Activated CD8-positive, alpha-beta memory T cell treated with anti-CD3 and anti-CD28 coated beads, Interleukin-2, amount 10 ng/mL, durations not matched to agents 7 days and 5 days (primary cell): ENCODE results near the gene ZSCAN12. TPM values are rescaled to one million over a fixed set of nuclear protein-coding genes. Genes with fewer than 3 reads are reported as not detected.
A peak's percentile ranks its signal among the peaks of the same experiment; 100 is the strongest.

Experiments
- ATAC-seq: fragments of 150-1000 bp; cut with Tn5 transposase; one replicate; pipeline ENCODE4 v1.10.0; 2021; ENCODE audit warnings: moderate library complexity
- CTCF ChIA-PET: fragments of 350-600 bp; sonication (Branson Sonifier 250); formaldehyde crosslinking; loops from one replicate; lab custom pipeline; 2021; ENCODE audit warnings: antibody characterized with exemption; lab: Charles Lee
- DNase-seq: peaks from one replicate; pipeline ENCODE4 v3.0.0-alpha.2; 2020
- H3K27ac Mint-ChIP-seq: one replicate; pipeline ENCODE4 v1.8.0; 2021; ENCODE audit warnings: mild to moderate bottlenecking, mixed read lengths
- H3K27me3 Mint-ChIP-seq: one replicate; pipeline ENCODE4 v1.8.0; 2021; ENCODE audit warnings: mixed read lengths
- H3K36me3 Mint-ChIP-seq: one replicate; pipeline ENCODE4 v1.8.0; 2021; ENCODE audit warnings: mild to moderate bottlenecking, mixed read lengths
- H3K4me1 Mint-ChIP-seq: one replicate; pipeline ENCODE4 v1.8.0; 2021; ENCODE audit warnings: mixed read lengths
- H3K4me3 Mint-ChIP-seq: one replicate; pipeline ENCODE4 v1.8.0; 2021; ENCODE audit warnings: mild to moderate bottlenecking, moderate library complexity, mixed read lengths
- H3K9me3 Mint-ChIP-seq: one replicate; pipeline ENCODE4 v1.8.0; 2022; ENCODE audit warnings: low read depth, mixed read lengths
- total RNA-seq, 2 experiments: library from RNA; stranded (reverse); gene quantifications; one replicate each; pipeline ENCODE4 v1.2.3, GENCODE V29; 2021

Gene ZSCAN12
- total RNA-seq, 2 experiments from 2014 or later: 7.1 to 7.9 TPM

DNA sequence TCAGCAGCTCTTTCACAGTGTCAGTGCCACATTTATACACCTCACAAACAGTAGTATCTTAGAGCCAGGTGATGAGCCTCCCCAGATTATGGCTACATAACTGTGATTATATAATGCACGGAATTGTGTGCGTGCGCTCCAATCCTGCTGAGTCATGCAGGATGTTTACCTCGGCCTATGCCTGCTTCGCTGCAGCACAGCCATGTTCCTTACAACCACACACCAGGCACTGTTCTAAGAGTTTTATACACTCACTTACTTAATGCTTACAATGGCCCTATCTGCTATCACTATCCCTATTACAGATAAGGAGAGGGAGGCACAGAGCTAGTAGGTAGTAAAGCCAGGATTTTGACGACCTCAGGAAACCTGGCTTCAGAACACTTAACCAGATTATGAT is 42.5 kb downstream of the ZSCAN12 start:
- no peaks in the 10 kb centered on the region for H3K27me3 Mint-ChIP-seq
- CTCF ChIA-PET: interaction anchor here (0.9 to 3.7 kb wide), 3 partner anchors 8 to 232 kb away, joined by 3 to 18 read pairs (median 6); partner anchors contain the start of genes ZSCAN16 and ZSCAN31

DNA sequence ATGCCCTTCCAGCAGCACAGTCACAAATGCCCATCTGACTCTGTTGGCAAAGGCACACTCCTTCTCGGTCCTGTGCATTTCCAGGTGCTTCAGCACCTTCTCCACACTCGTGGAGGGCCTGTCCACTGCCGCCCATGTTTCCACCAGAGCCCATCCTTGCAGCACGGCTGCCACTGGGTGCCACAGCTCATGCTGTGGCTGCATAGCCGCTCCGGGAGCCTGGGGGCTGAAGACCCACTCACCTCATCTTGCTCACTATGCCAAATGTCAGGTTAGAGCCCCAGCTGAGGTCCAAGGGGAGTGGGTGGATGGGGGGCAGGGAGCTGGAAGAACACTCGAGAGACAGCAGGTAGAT is 42.9 kb downstream of the ZSCAN12 start:
- no peak overlapping the region for H3K27ac Mint-ChIP-seq
- ATAC-seq (no peak), DNase-seq (no peak)
- no peaks in the 10 kb centered on the region for H3K27me3 Mint-ChIP-seq
- CTCF ChIA-PET: interaction anchor here (0.6 to 3.7 kb wide), 28 partner anchors 8 to 462 kb away, joined by 3 to 18 read pairs (median 5); partner anchors contain the start of genes PGBD1, ZKSCAN8, ZSCAN16 and ZSCAN26
- H3K4me3 Mint-ChIP-seq: no peak overlapping the region
- no peaks in the 10 kb centered on the region for H3K9me3 Mint-ChIP-seq
- peaks cover 6% of the 10 kb centered on the region for H3K36me3 Mint-ChIP-seq
- peaks cover 18% of the 10 kb centered on the region for H3K4me1 Mint-ChIP-seq

More for the DNA sequence above, 42.5 kb downstream of the ZSCAN12 start:
- Mint-ChIP-seq H3K9me3 (no peaks in the 10 kb centered on the region), H3K36me3 (peaks cover 4% of the 10 kb centered on the region), H3K4me1 (peaks cover 15% of the 10 kb centered on the region), H3K27ac (no peak overlapping the region), H3K4me3 (no peak overlapping the region)
- DNase-seq (no peak), ATAC-seq (no peak)

DNA sequence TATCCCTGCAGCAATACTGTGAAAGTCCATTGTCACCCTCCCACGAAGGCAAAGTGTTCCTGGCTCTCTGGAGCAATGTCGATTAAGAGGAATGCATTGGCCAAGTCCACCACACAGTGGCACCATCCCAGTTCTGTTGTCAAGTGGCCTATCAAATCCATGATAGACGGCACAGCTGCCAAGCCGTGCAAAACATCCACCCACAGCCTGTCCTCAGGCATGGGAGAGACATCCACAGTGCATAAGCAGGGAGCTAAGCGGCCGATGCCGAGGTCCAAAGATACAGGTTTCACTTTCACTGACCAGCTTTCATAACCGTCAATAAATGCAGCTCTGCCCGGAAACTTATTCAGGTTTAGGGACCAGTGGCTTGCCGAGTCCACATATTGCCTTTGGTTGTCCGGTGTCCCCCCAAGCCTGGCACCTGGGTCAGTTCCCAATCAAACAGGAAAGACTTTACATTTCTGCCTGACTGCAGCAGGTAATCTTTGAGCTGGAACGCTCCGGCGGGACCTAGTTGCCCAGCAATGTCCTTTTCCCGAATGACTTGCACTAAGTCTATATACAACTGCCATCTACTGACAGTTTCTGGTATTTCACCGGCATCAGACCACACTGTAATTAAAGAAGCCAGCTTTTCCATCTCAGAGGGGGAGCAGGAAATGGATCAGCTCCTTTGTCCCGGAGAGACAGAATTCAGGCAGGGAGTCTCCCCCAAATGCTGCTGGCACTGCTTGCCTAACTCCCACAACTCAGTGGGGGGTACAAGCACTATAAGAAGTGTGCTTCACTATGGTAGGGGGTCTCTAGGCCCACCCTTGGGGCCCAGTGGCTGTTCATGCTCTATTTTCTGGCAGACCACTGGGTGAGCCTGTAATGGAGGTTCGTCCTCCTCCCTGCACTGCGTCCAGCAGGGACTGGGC is 43.5 kb downstream of the ZSCAN12 start:
- Mint-ChIP-seq H3K36me3 (peaks cover 6% of the 10 kb centered on the region), H3K4me3 (peak overlapping the region; percentile 85), H3K9me3 (no peaks in the 10 kb centered on the region), H3K27me3 (no peaks in the 10 kb centered on the region), H3K4me1 (peaks cover 23% of the 10 kb centered on the region), H3K27ac (peak overlapping the region; percentile 85)
- CTCF ChIA-PET: interaction anchor here (0.6 to 3.7 kb wide), 40 partner anchors 8 to 1209 kb away, joined by 3 to 18 read pairs (median 4); partner anchors contain the start of genes PGBD1, ZKSCAN4, ZKSCAN8 and ZSCAN16
- ATAC-seq (peak; percentile 86), DNase-seq (peak; percentile 77)

DNA sequence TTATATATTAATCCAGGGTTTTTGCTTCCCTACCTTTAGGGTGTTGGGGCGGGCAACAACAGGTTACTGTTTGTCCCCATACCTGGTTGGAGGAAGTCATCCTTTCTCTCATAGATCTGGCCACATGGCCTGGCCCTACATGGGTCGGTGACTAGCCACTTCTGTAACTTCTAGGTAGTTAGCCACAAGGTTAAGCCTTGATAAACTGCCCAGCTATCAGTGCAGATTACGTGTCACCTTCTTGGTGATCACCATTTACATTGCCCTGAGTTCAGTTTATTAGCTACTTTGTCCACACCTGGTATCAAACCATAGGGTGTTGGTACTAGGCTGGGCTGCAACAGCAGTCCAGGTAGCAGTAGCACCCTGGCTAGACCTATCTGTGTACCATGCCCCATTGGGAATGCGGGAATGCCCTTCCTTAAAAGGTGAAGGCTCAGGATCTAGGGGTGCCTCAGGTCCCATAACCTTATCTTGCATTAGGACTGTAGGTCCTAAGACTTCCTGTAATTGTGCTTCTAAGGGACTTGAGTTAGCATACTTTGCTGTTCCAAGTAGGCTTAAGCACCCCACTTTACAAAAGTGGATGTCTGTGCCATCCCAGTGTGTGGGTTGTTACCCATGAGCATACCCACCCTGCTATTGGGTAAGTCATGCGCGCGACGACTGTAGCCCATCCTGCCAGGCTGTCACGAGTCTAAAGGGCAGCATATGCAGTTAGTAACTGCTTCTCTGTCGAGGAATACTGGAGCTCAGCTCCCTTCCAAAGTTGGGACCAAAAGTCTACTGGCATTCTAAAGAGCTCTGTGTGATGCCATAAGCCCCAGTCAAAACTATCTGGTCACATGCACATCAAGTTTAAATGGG is 44.6 kb downstream of the ZSCAN12 start:
- CTCF ChIA-PET: interaction anchor here (0.9 to 3.7 kb wide), 17 partner anchors 9 to 251 kb away, joined by 3 to 18 read pairs (median 6); partner anchors contain the start of genes ZKSCAN4, ZKSCAN8, ZSCAN16 and ZSCAN26
- H3K4me1 Mint-ChIP-seq: peaks cover 33% of the 10 kb centered on the region
- H3K27me3 Mint-ChIP-seq: no peaks in the 10 kb centered on the region
- H3K27ac Mint-ChIP-seq: no peak overlapping the region
- H3K4me3 Mint-ChIP-seq: peak overlapping the region; percentile 85
- ATAC-seq: no peak
- peaks cover 6% of the 10 kb centered on the region for H3K36me3 Mint-ChIP-seq
- no peak for DNase-seq
- H3K9me3 Mint-ChIP-seq: no peaks in the 10 kb centered on the region

DNA sequence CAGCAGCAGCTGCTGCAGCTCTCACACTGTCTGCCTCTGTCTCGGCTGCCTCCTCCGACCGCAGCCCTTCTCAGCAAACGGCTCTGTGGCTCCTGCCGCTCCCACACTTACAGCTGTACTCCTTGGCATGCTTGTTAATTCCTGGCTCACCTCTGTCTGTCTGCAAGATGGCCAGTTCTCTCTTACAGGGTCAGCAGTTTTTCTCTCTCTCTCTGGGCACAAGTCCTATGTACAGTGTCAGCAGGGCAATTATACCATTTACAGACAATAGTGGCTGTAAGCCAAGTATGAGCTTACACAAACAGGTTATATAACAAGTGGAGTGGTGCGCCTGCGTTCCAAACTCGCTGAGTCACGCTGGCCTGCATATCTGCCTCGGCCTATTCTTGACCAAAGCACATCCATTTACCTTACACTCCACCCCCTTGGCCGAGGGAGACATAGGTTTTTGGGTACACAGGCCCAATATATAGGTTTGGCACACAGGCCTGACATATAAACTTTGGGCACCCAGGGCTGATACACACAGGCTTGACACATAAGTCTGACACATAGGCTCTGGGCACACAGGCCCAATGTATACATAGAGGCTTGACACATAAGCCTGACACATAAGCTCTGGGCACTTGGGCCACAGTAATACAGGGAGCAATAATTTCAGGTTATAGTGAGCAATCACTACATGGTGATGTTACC is 45.4 kb downstream of the ZSCAN12 start:
- CTCF ChIA-PET: interaction anchor here (0.6 to 3.7 kb wide), 3 partner anchors 10 to 111 kb away, joined by 3 to 18 read pairs (median 3); partner anchors contain the start of gene ZSCAN31
- Mint-ChIP-seq H3K27ac (no peak overlapping the region), H3K27me3 (no peaks in the 10 kb centered on the region), H3K9me3 (no peaks in the 10 kb centered on the region), H3K4me1 (peaks cover 39% of the 10 kb centered on the region), H3K36me3 (peaks cover 6% of the 10 kb centered on the region), H3K4me3 (no peak overlapping the region)
- no peak for DNase-seq
- ATAC-seq: no peak

DNA sequence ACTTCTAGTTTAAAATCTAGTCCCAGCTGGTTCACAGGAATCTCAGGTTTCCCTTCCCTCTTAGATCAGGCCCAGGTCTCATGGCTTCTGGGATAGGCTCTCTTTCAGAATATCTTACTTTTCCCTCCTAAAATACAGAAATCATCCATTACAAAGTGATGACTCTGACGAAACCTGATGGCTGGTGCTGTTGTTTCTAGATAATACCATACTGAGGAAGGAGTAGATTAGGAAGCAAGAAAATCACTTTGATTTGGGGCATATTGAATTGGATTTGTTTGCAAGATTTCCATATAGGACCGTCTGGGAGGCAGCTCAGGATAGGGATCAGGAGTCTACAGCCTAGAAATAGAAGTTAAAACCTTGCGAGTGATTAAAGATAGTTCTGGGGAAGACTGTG is 46.2 kb downstream of the ZSCAN12 start:
- Mint-ChIP-seq H3K36me3 (peaks cover 6% of the 10 kb centered on the region), H3K4me3 (no peak overlapping the region), H3K27ac (no peak overlapping the region), H3K9me3 (no peaks in the 10 kb centered on the region), H3K4me1 (peaks cover 39% of the 10 kb centered on the region), H3K27me3 (no peaks in the 10 kb centered on the region)
- DNase-seq (no peak), ATAC-seq (no peak)
- CTCF ChIA-PET: interaction anchor here (0.6 to 1.3 kb wide), 2 partner anchors 10 to 111 kb away, joined by 3 read pairs; no protein-coding TSS in a partner anchor

DNA sequence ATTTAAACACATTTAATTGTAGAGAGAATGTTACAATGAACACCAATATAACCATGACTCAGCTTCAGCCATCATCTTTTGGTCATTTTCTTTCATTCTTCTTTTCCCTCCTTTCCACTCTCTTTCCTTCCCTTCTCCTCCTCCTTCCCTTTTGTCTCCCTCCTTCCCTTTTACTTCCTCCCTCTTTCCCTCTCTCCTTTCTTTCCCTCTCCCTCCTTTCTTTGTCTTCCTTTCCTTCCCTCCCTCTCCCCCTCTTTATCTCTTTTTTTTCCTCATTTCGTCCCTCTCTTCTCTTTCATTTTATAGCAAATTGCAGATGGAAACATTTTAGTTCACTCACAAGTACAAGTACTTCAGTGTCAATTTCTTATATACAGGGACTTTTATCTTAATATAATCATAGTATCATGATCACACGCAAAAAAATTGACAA is 48.0 kb downstream of the ZSCAN12 start:
- H3K27me3 Mint-ChIP-seq: peaks cover 13% of the 10 kb centered on the region
- CTCF ChIA-PET: no interaction called here
- H3K4me1 Mint-ChIP-seq: peaks cover 37% of the 10 kb centered on the region
- ATAC-seq (no peak), DNase-seq (no peak)
- H3K4me3 Mint-ChIP-seq: no peak overlapping the region
- H3K36me3 Mint-ChIP-seq: peaks cover 6% of the 10 kb centered on the region
- H3K9me3 Mint-ChIP-seq: no peaks in the 10 kb centered on the region
- no peak overlapping the region for H3K27ac Mint-ChIP-seq

DNA sequence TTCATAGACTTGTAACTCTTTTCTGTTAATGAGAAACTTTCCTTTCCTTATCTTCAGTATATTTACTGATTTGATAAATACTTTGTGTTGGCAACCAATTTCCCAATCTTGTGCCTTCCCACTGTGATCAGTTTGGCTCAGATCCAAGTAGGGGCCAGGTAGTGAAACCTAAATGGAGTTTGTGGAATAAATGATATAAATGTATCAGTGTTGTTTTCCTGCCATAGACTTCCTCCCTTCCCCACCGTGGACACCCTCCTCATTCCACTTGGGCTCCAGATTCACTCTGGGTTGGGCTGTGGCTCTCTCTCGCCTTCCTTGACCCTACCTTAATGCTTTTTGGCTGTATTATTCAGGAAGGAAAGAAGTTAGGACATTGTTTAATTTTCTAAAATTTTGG is 48.5 kb downstream of the ZSCAN12 start:
- CTCF ChIA-PET: interaction anchor here (1.2 kb wide), 1 partner anchor 16 kb away, joined by 3 read pairs; no protein-coding TSS in a partner anchor
- ATAC-seq: no peak
- Mint-ChIP-seq H3K27ac (no peak overlapping the region), H3K4me1 (peaks cover 33% of the 10 kb centered on the region), H3K9me3 (no peaks in the 10 kb centered on the region), H3K36me3 (peaks cover 6% of the 10 kb centered on the region), H3K4me3 (peak overlapping the region; percentile 95), H3K27me3 (peaks cover 14% of the 10 kb centered on the region)
- no peak for DNase-seq

DNA sequence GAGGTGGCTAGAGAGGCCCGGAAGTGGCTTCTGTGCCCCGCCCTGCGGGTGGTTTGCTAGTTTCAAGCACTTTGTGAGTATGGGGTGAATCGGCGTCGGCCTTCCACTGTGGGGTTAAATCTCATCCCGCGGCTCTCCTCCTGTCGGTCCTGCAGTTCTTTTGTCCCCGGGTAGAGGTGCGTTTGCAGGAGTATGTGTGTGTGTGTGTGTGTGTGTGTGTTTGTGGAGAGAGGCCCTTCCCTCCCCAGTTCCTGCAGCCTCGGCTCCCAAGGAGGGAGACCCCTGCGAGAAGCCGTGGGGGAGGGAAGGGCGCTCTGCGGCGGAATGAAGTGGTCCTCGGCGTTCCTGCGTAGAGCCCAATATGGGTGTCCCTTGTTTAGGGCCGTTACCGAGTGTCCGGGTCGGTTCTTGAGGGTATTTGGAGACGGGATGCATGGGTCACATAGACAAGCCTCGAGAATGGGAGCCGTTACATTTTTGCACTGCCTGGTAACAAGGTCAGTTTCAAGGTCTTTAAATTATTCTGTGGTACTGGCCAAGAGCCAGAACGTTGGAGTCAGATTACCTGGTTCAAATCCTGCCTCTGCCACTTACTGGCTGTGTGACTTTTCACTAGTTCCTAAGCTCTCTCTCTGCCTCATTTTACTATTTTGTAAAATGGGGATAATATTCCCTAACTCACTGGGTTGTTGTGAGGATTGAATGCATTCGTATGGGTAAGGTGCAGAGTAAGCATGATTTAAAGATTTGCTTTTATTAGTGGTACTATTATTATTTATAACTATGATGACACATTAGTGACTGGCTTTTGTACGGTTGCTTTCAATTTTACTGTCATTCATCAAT is 49.4 kb downstream of the ZSCAN12 start, which contains the start of gene ZKSCAN3:
ZKSCAN3 (plus strand) TSS at position 56 of the 846 bp plus-strand sequence. CDS start 9,640 bp downstream, outside the sequence.
- H3K36me3 Mint-ChIP-seq: peaks cover 6% of the 10 kb centered on the region
- ATAC-seq: peak; percentile 100
- DNase-seq: peak; percentile 95
- H3K4me1 Mint-ChIP-seq: peaks cover 24% of the 10 kb centered on the region
- H3K27me3 Mint-ChIP-seq: peaks cover 23% of the 10 kb centered on the region
- H3K27ac Mint-ChIP-seq: peak within 1 kb of the TSS; percentile 96
- H3K9me3 Mint-ChIP-seq: no peaks in the 10 kb centered on the region
- peak within 1 kb of the TSS; percentile 95 for H3K4me3 Mint-ChIP-seq
- CTCF ChIA-PET: interaction anchor here (1.0 to 1.7 kb wide), 3 partner anchors 14 to 214 kb away, joined by 3 to 4 read pairs (median 3); partner anchors contain the start of gene ZSCAN31

DNA sequence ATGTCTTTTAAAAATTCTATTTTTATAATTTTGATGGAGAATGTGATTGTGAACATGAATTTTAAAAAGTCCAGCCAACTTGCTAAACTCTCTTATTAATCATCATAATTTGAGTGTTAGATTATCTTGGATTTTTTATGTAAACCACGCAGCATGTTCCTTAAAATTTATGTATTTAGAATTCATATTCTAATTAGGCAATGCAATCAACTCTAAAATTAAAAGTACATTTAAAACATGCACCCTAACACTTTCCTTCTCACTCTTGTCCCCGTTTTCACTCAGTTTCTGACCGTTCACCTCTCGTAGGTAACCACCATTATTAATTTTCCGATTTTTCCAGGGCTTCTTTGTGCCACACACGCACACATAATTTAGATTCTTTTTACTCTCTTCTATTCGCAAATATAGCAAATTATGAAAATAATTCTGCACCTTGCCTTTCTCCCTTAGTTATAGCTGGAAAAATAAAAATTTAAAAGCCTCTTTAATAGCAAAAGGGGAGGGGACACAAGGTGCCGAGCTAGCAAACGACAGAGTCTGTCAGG is 50.1 kb downstream of the ZSCAN12 start:
- CTCF ChIA-PET: interaction anchor here (1.0 to 1.7 kb wide), 2 partner anchors 13 to 213 kb away, joined by 3 to 4 read pairs; partner anchors contain the start of gene ZSCAN31
- DNase-seq (no peak), ATAC-seq (no peak)
- Mint-ChIP-seq H3K27me3 (peaks cover 27% of the 10 kb centered on the region), H3K36me3 (peaks cover 6% of the 10 kb centered on the region), H3K4me1 (peaks cover 24% of the 10 kb centered on the region), H3K9me3 (no peaks in the 10 kb centered on the region), H3K27ac (peak overlapping the region; percentile 96), H3K4me3 (peak overlapping the region; percentile 95)

DNA sequence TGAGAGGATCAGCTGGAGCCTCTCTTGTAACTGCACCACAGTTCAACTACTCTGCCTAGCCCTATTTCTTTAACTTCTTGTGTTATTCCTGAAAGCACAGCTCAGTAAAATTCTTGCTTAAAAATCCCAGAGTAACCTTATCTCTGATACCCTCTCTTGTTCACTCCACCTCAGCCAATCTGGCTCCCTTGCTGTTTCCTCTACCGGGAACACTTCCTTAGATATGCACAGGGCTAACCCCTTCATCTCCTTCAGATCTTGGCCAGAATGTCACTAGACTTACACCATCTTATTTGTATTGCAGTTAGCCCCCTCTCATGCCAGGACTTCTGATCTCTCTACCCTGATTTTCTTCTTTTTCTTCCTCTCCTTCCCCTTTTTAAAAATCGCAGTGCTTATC is 52.4 kb downstream of the ZSCAN12 start:
- H3K4me3 Mint-ChIP-seq: no peak overlapping the region

More for the DNA sequence above, 52.4 kb downstream of the ZSCAN12 start:
- ATAC-seq (no peak), DNase-seq (no peak)
- H3K36me3 Mint-ChIP-seq: peaks cover 3% of the 10 kb centered on the region
- H3K27me3 Mint-ChIP-seq: peaks cover 35% of the 10 kb centered on the region
- CTCF ChIA-PET: interaction anchor here (2.3 kb wide), 1 partner anchor 9 kb away, joined by 7 read pairs; no protein-coding TSS in a partner anchor
- H3K27ac Mint-ChIP-seq: no peak overlapping the region
- peaks cover 24% of the 10 kb centered on the region for H3K4me1 Mint-ChIP-seq
- no peaks in the 10 kb centered on the region for H3K9me3 Mint-ChIP-seq
